NB4 (cell line): Measurements from ENCODE around the gene FAM236A.
"Not testable (repeated sequence)": the region's sequence is repeated elsewhere in the genome, so short reads cannot be mapped to it uniquely, and the experiment has no call there.

Experiments
- POLR2A ChIP-seq: IDR thresholded peaks from 2 replicates; pipeline ENCODE4 v1.6.1; 2011; ENCODE audit warnings: mild to moderate bottlenecking; ENCODE audit not compliant: insufficient read length; ENCODE audit errors: extremely low read depth
- TF ChIP-seq, protein P1 (sequence below): IDR thresholded peaks from one replicate; pipeline ENCODE4 v1.5.1; 2012; ENCODE audit warnings: low read depth, low read length
- TF ChIP-seq, protein P2 (sequence below): IDR thresholded peaks from 2 replicates; pipeline ENCODE4 v1.6.1; 2011; ENCODE audit warnings: low read depth, low read length

DNA sequence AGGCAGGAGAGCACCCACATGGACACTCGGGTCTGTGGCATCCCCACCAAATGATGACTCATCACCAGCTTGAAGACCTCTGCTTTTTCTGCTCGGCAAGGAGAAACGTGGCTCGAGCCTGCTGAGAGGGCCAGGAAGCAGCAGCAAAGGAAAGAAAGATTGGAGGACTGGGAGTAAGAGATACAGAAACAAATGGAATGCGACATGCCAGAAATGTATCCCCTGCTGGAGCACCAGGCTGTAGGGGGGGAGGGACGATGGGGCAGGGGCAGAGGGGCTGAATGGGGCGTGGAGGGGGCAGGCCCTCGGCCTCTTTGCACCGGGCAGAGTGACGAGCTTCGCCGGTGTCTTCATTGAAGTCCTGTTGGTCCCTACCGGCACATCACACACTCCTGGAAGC lies 25.7 kb upstream of the FAM236A start, which contains the start of gene FAM236C:
- not testable (repeated sequence) for TF ChIP-seq POLR2A
- TF ChIP-seq, protein P1, sequence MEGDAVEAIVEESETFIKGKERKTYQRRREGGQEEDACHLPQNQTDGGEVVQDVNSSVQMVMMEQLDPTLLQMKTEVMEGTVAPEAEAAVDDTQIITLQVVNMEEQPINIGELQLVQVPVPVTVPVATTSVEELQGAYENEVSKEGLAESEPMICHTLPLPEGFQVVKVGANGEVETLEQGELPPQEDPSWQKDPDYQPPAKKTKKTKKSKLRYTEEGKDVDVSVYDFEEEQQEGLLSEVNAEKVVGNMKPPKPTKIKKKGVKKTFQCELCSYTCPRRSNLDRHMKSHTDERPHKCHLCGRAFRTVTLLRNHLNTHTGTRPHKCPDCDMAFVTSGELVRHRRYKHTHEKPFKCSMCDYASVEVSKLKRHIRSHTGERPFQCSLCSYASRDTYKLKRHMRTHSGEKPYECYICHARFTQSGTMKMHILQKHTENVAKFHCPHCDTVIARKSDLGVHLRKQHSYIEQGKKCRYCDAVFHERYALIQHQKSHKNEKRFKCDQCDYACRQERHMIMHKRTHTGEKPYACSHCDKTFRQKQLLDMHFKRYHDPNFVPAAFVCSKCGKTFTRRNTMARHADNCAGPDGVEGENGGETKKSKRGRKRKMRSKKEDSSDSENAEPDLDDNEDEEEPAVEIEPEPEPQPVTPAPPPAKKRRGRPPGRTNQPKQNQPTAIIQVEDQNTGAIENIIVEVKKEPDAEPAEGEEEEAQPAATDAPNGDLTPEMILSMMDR = not testable (repeated sequence)
- TF ChIP-seq, protein P2, sequence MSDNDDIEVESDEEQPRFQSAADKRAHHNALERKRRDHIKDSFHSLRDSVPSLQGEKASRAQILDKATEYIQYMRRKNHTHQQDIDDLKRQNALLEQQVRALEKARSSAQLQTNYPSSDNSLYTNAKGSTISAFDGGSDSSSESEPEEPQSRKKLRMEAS = not testable (repeated sequence)
